GM12878 (cell line): ENCODE results near the gene RHOG. TPM values are rescaled to one million over a fixed set of nuclear protein-coding genes. Genes with fewer than 3 reads are reported as not detected.
A peak's percentile ranks its signal among the peaks of the same experiment; 100 is the strongest.

Source experiments
- ATAC-seq: fragments of 200-7000 bp; cut with Tn5 transposase; 3 replicates; pipeline ENCODE4 v1.9.1; 2020; ENCODE audit warnings: mild to moderate bottlenecking, moderate library complexity
- BruUV-seq: library from RNA; stranded (reverse); fragments of 400-500 nt; replicated peaks from 2 replicates; lab custom pipeline; 2021; lab: Mats Ljungman, UMichigan
- CTCF ChIA-PET: fragments of 300-600 bp; sonication (Branson Sonifier 250); formaldehyde crosslinking; extraction: SDS; loops from one replicate; lab custom pipeline; 2021; ENCODE audit warnings: inconsistent platforms; lab: Yijun Ruan, JAX
- POLR2A ChIA-PET: fragments of 350-600 bp; formaldehyde crosslinking; extraction: SDS; loops from one replicate; lab custom pipeline; 2021; ENCODE audit warnings: inconsistent platforms; lab: Charles Lee
- RAD21 ChIA-PET: fragments of 300-600 bp; sonication (Branson Sonifier 250); formaldehyde crosslinking; loops from one replicate; lab custom pipeline; 2023; ENCODE audit warnings: antibody characterized with exemption; ENCODE audit not compliant: unreplicated experiment; lab: Charles Lee
- SMC1A ChIA-PET: fragments of 300-600 bp; sonication (Branson Sonifier 250); formaldehyde crosslinking; loops from one replicate; lab custom pipeline; 2023; ENCODE audit not compliant: unreplicated experiment, uncharacterized antibody; lab: Charles Lee
- DNase-seq: peaks from one replicate; pipeline ENCODE4 v3.0.0-alpha.2; 2011; ENCODE audit warnings: low read depth, low spot score
- FAIRE-seq: peaks from 3 replicates; lab custom pipeline; 2011; peaks lifted over from hg19 to GRCh38; lab: Jason Lieb, UNC
- H2AFZ ChIP-seq: 2 replicates; pipeline ENCODE4 v1.6.0; 2011; ENCODE audit warnings: low read depth, low read length, control low read depth; ENCODE audit not compliant: control insufficient read depth
- H3K27ac ChIP-seq: 2 replicates; pipeline ENCODE4 v1.5.1; 2011; ENCODE audit warnings: control low read depth; ENCODE audit not compliant: control insufficient read depth, insufficient read depth
- H3K27me3 ChIP-seq, 2 experiments: replicated peaks in 1 of 2; 2 replicates each; pipeline versions ENCODE4 v1.6.0 to v1.6.1; 2011; ENCODE audit warnings: low read length in 1 of 2; ENCODE audit not compliant: control insufficient read depth in 2 of 2, insufficient read depth in 2 of 2
- H3K36me3 ChIP-seq, 2 experiments: 2 replicates each; pipeline ENCODE4 v1.5.1; 2011; ENCODE audit warnings: low read length in 1 of 2; ENCODE audit not compliant: control insufficient read depth in 2 of 2, insufficient read depth in 2 of 2
- H3K4me1 ChIP-seq: 2 replicates; pipeline ENCODE4 v1.6.1; 2011; ENCODE audit warnings: mild to moderate bottlenecking, low read length, moderate library complexity, mixed read lengths; ENCODE audit not compliant: control insufficient read depth, insufficient read depth
- H3K4me2 ChIP-seq: 2 replicates; pipeline ENCODE4 v1.6.0; 2011; ENCODE audit warnings: control low read depth; ENCODE audit not compliant: control insufficient read depth, insufficient read depth
- H3K4me3 ChIP-seq: fragments of 200-600 bp; sonication (generic); 2 replicates; pipeline ENCODE4 v1.5.1; 2016
- H3K79me2 ChIP-seq: 2 replicates; pipeline ENCODE4 v1.6.0; 2011; ENCODE audit warnings: low read length; ENCODE audit not compliant: control insufficient read depth, insufficient read depth
- H3K9ac ChIP-seq: 2 replicates; pipeline ENCODE4 v1.8.0; 2011; ENCODE audit warnings: low read length, control low read depth, mixed read lengths; ENCODE audit not compliant: control insufficient read depth, insufficient read depth
- H3K9me3 ChIP-seq: replicated peaks from 3 replicates; pipeline ENCODE4 v1.5.1; 2011; ENCODE audit warnings: mild to moderate bottlenecking, low read length; ENCODE audit not compliant: control insufficient read depth, insufficient read depth
- H4K20me1 ChIP-seq: 2 replicates; pipeline ENCODE4 v1.6.0; 2011; ENCODE audit not compliant: control insufficient read depth, insufficient read depth
- CTCF ChIP-seq, 3 experiments: IDR thresholded peaks in 2 of 3; conservative IDR thresholded peaks in 1 of 3; 2 replicates each; pipeline ENCODE4 v1.5.1; 2011; ENCODE audit warnings: low read depth in 3 of 3, low read length in 3 of 3, mild to moderate bottlenecking in 3 of 3, control low read depth in 2 of 3, moderate library complexity in 2 of 3, inconsistent platforms in 1 of 3, mixed read lengths in 1 of 3; ENCODE audit not compliant: control insufficient read depth in 2 of 3, insufficient read depth in 1 of 3; ENCODE audit errors: extremely low read depth in 1 of 3
- MTA3 ChIP-seq: IDR thresholded peaks from 2 replicates; pipeline ENCODE4 v1.6.1; 2012; ENCODE audit warnings: low read length, inconsistent platforms, borderline replicate concordance
- RAD21 ChIP-seq: IDR thresholded peaks from 2 replicates; pipeline ENCODE4 v1.6.1; 2011; ENCODE audit warnings: mild to moderate bottlenecking, low read depth, low read length, moderate library complexity; ENCODE audit not compliant: insufficient read depth
- SMARCA5 ChIP-seq: fragments of 450-650 bp; IDR thresholded peaks from 2 replicates; pipeline ENCODE4 v1.6.1; 2017; ENCODE audit warnings: mild to moderate bottlenecking
- SMC3 ChIP-seq: IDR thresholded peaks from 2 replicates; pipeline ENCODE4 v1.6.1; 2011; ENCODE audit warnings: low read length, improper control_type of control experiment, borderline replicate concordance
- SP1 ChIP-seq: IDR thresholded peaks from one replicate; pipeline ENCODE4 v1.6.1; 2011; ENCODE audit warnings: low read depth, low read length
- ZNF24 ChIP-seq: fragments of 450-650 bp; IDR thresholded peaks from 2 replicates; pipeline ENCODE4 v1.6.1; 2017; ENCODE audit warnings: antibody characterized with exemption, mild to moderate bottlenecking
- WGBS: methylation state at CpG from one replicate; pipeline ENCODE4 v1.1.6; 2016; ENCODE audit warnings: low lambda C conversion rate; ENCODE audit not compliant: insufficient replicate concordance, insufficient coverage; ENCODE audit errors: missing lambda C conversion rate; 5-methylcytosine and 5-hydroxymethylcytosine counted together
- in situ Hi-C: fragments of 300-500 bp; cut with MboI; formaldehyde crosslinking; loops from 9 replicates; pipeline ENCODE4 v1.14.3; 2018; ENCODE audit warnings: mixed read lengths
- intact Hi-C: fragments of 100-400 bp; cut with micrococcal nuclease; formaldehyde crosslinking; loops from one replicate; pipeline ENCODE4 v1.14.2; 2022; ENCODE audit not compliant: unreplicated experiment
- polyA plus RNA-seq, 11 experiments: library from polyadenylated mRNA; depleted of rRNA in 4 of 11; unstranded in 6 of 11; stranded (reverse) in 5 of 11; fragments of >200 nt; fragmentation: Nextera tagmentation in 4 of 11; fragmentation: Illumina TruSeq in 1 of 11; extraction: Ambion mirVana in 4 of 11; extraction: Trizol in 1 of 11; gene quantifications; 1 replicate in 1 of 11; 2 replicates in 10 of 11; pipeline versions ENCODE4 v1.2.1 to v1.2.3, GENCODE V29; 2011 to 2016; ENCODE audit warnings: inconsistent platforms in 2 of 11, missing spikeins in 2 of 11, low read depth in 1 of 11
- total RNA-seq, 4 experiments: library from RNA; depleted of rRNA in 3 of 4; stranded (reverse); fragments of >200 nt in 3 of 4; fragmentation: Illumina TruSeq in 1 of 4; extraction: Trizol in 1 of 4; gene quantifications; 2 replicates each; pipeline versions ENCODE4 v1.2.1 to v1.2.3, GENCODE V29; 2013 to 2021
- TF ChIP-seq, protein P1 (sequence below): fragments of 450-650 bp; IDR thresholded peaks from 2 replicates; pipeline ENCODE4 v1.6.1; 2017; ENCODE audit warnings: low read depth, mild to moderate bottlenecking, moderate library complexity

RHOG gene
- total and polyA plus RNA-seq, 10 of the 15 experiments (the other 5 are each of a cell fraction or from before 2014, with no cell fraction given) = 16.0 to 172 (median 94.8) TPM

- TF ChIP-seq, protein P1, sequence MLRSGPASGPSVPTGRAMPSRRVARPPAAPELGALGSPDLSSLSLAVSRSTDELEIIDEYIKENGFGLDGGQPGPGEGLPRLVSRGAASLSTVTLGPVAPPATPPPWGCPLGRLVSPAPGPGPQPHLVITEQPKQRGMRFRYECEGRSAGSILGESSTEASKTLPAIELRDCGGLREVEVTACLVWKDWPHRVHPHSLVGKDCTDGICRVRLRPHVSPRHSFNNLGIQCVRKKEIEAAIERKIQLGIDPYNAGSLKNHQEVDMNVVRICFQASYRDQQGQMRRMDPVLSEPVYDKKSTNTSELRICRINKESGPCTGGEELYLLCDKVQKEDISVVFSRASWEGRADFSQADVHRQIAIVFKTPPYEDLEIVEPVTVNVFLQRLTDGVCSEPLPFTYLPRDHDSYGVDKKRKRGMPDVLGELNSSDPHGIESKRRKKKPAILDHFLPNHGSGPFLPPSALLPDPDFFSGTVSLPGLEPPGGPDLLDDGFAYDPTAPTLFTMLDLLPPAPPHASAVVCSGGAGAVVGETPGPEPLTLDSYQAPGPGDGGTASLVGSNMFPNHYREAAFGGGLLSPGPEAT = 0 out of 2 replicates have a peak, but pooled peaks have one; percentile 34
- peak; percentile 42; the same call in 1 of the 2 replicates for TF ChIP-seq SMARCA5
- TF ChIP-seq MTA3 = no peak
- TF ChIP-seq CTCF (IDR thresholded peaks at IDR 0.05 in 2 of 3, conservative IDR thresholded peaks at IDR 0.05 in 1 of 3; ENCODE audit: control insufficient read depth in 2 of 3, extremely low read depth in 1 of 3, insufficient read depth in 1 of 3, low read depth in 3 of 3, low read length in 3 of 3) = peak; percentile 58 to 74 (median 67)
- TF ChIP-seq RAD21 = peak; percentile 75
- no peak for TF ChIP-seq SP1
- peak; percentile 88 for TF ChIP-seq SMC3
- TF ChIP-seq ZNF24 = peak; percentile 83; the same call in 1 of the 2 replicates
- TF ChIP-seq, all 136 proteins: peak for 6
- Histone ChIP-seq H3K4me1 (peaks cover 12% of the 10 kb centered on the region), H3K27me3 (no peaks in the 10 kb centered on the region), H2AFZ (no peak overlapping the region), H3K4me3 (no peak overlapping the region), H3K79me2 (no peaks in the 10 kb centered on the region; the same call in 1 of the 2 replicates), H3K4me2 (no peak overlapping the region), H4K20me1 (no peaks in the 10 kb centered on the region), H3K27ac (no peak overlapping the region), H3K36me3 (no peaks in the 10 kb centered on the region), H3K9me3 (no peaks in the 10 kb centered on the region), H3K9ac (no peak overlapping the region)
- POLR2A ChIA-PET = interaction anchor here (0.9 to 13.2 kb wide), 7 partner anchors 9 to 247 kb away, joined by 3 to 242 read pairs (median 4); partner anchors contain the start of gene RHOG
- DNase-seq (no peak), FAIRE-seq (peak; percentile 84), ATAC-seq (peak; percentile 80)
- 59% methylated on average over 10 of the region's 10 CpGs for WGBS
- CTCF ChIA-PET = interaction anchor here (0.7 to 39.6 kb wide), 54 partner anchors 0 to 645 kb away, joined by 3 to 1047 read pairs (median 6); partner anchors contain the start of genes PGAP2, RHOG, RRM1 and STIM1
- no TSS peak for BruUV-seq
- SMC1A ChIA-PET = interaction anchor here (0.6 to 21.1 kb wide), 44 partner anchors 10 to 251 kb away, joined by 3 to 805 read pairs (median 5); partner anchors contain the start of genes NUP98, PGAP2, RHOG and RRM1
- RAD21 ChIA-PET = interaction anchor here (0.8 to 16.5 kb wide), 37 partner anchors 10 to 338 kb away, joined by 3 to 605 read pairs (median 5); partner anchors contain the start of genes PGAP2 and RHOG
- intact Hi-C loops (loop anchor here (1.0 kb wide), 1 partner anchor 223 kb away; no protein-coding TSS in a partner anchor), in situ Hi-C loops (loop anchor here (5.0 to 25.0 kb wide), 2 partner anchors 218 to 538 kb away; partner anchors contain the start of gene TRIM21)
These were observed 8.6 kb upstream of the RHOG start for GRCh38 chr11:3849297-3849874.
